ENCODE measurements around the gene SAV1.
"Not testable (repeated sequence)": the region's sequence is repeated elsewhere in the genome, so short reads cannot be mapped to it uniquely, and the experiment has no call there.

Gene SAV1

GRCh38 chr14:50665300-50665699, 2.8 kb downstream of the SAV1 start:
- DNase-seq (ENCODE audit: low read depth in 2 of 2), result not testable (repeated sequence)

DNA sequence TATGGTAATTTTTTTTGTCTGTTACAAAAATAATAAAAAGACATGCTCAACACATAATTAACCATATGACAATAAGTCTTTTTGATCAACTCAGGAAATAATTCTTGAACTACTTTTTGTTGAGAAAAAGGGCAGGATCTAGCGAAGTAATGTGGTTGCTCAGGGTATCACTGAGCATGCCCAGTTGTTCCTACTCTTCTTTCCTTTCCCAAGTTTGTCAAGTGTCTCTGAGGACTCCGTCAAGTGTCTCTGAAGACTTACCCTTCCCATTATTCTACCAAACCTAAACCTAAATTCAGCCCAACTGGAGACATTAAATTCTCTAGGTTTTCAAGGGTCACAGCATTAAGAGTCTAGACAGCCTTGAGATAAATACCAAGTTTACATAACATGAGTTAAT, 3.5 kb downstream of the SAV1 start:
- not testable (repeated sequence) for DNase-seq (ENCODE audit: low read depth in 2 of 2)

GRCh38 chr14:50659327-50659974, 8.7 kb downstream of the SAV1 start:
- no peak for DNase-seq (ENCODE audit: low read depth in 2 of 2)

GRCh38 chr14:50658203-50658602, 9.9 kb downstream of the SAV1 start:
- no peak for DNase-seq (ENCODE audit: low read depth in 2 of 2)

DNA sequence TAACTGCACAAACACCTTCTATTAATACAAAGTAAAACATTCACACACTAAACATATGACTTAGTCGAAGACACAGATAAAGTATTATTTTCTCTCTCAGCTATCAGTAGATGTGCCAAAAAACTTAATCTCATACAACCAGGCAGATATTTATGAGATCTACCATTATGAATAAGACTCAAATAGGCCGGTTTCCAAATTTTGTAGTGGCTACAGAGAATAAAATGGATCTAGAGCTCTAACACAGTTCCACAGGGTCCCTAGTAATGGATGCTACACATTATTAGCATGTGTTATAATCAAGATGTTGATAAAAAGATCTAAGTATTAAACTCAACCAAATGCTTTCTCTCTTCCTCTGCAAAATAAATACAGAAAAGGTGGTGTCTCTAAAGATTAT, 10.4 kb downstream of the SAV1 start:
- DNase-seq (ENCODE audit: low read depth in 2 of 2), result no peak

GRCh38 chr14:50656776-50657175, 11.3 kb downstream of the SAV1 start:
- DNase-seq (ENCODE audit: low read depth in 2 of 2), result no peak

DNA sequence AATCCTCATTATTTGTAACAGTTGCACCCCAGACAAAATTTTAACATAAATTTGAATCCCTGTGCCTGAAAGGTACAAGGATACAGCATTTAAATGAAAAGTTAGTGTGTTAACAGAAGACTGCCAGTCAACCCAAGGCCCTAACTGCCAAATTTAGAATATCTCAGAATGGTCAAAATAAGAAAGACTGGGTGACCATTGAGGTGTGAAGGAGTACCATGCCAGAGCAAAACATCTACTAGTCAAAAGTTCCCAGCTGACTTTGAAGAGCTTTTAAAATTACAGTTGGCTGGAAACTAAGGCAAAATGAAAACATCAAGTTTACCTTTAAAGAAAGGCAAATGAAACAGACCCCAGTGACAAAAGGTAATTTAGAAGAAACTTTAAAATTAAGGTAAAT, 18.4 kb downstream of the SAV1 start:
- no peak for DNase-seq (ENCODE audit: low read depth in 2 of 2)

GRCh38 chr14:50647753-50648152, 20.4 kb downstream of the SAV1 start:
- no peak for DNase-seq (ENCODE audit: low read depth in 2 of 2)

GRCh38 chr14:50647282-50647681, 20.8 kb downstream of the SAV1 start:
- no peak for DNase-seq (ENCODE audit: low read depth in 2 of 2)

DNA sequence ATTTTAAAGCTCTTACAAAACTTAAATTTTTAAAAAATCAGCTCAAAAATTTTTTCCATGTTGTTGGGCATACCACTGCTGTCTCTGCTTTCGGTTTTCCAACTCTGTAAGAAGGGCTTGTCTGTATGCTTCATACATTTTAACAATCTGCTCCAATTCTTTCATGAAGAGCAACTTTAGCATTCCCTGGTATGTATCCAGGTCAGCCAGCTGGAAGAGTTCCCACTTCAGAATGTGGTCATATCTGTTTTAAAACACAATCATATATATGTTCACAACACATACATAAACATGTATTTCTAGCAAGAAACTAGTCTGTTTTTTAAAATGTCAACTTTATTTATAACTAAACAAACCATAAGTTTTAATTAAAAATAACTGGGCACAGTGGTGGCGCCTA, 33.0 kb downstream of the SAV1 start:
- DNase-seq (ENCODE audit: low read depth in 2 of 2), result no peak

GRCh38 chr14:50633954-50634353, 34.2 kb downstream of the SAV1 start:
- DNase-seq (ENCODE audit: low read depth in 2 of 2), result no peak

DNA sequence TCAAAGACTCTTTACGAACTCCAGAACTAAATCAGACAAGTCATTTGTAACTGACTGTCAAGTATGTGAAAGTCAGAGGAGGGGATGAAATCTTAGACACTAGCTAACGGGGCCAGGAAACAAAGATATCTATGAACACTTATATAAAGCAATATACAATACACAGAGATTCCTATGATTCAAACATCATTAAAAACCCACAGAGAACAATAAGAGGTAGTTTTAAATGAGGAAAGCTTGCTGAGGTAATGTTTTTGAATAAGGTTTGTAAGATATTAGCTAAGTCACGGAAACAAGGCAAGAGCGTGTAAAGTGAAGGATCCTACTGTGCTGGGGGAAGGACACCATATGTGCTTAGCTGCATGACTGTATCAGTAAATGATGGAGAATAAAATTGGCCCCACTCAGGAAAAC, 36.7 kb downstream of the SAV1 start:
- DNase-seq (ENCODE audit: low read depth in 2 of 2), result no peak

DNA sequence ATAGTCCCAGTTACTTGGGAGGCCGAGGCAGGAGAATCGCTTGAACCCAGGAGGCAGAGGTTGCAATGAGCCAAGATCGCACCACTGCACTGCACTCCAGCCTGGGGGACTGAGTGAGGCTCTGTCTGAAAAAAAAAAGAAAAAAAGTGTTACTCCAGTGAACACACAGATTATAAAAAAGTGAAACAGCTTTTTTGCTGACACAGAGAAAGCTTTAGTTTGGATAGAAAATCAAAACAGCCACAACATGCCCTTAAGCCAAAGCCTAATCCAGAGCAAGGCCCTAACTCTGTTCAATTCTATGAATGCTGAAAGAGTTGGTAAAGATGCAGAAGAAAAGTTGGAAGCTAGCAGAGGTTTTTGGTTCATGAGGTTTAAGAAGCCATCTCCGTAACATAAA, 43.2 kb downstream of the SAV1 start:
- not testable (repeated sequence) for DNase-seq (ENCODE audit: low read depth in 2 of 2)

DNA sequence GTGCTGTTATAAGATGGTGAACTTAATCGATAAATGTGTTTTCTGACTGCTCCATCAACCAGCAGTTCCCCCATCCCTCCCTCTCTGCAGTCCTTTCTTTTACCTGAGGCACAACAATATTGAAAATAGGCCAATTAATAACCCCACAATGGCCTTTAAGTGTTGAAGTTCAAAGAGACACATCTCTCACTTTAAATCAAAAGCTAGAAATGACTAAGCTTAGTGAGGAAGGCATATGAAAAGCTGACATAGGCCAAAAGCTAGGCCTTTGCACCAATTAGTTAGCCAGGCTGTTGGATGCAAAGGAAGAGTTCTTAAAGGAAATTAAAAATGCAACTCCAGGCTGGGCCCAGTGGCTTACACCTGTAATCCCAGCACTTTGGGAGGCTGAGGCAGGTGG, 43.7 kb downstream of the SAV1 start:
- DNase-seq (ENCODE audit: low read depth in 2 of 2), result no peak

DNA sequence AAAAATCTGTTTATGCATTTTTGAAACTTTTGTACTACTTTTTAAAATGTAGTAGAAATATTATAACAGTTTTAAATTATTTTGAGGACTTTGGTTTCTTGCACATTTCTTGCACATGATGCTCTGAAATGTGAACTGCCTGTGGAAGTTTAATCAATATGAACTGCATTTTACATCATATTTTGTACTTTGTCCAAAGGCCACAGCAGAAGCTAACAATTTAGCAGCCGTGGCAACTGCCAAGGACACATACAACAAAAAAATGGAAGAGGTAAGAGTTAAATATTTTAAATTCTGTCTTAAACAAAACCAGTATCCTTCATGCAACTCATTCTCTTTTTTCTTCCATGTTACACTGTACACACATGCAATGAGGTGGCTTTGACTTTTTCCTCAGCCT, 45.1 kb downstream of the SAV1 start:
- DNase-seq (ENCODE audit: low read depth in 2 of 2), result no peak

DNA sequence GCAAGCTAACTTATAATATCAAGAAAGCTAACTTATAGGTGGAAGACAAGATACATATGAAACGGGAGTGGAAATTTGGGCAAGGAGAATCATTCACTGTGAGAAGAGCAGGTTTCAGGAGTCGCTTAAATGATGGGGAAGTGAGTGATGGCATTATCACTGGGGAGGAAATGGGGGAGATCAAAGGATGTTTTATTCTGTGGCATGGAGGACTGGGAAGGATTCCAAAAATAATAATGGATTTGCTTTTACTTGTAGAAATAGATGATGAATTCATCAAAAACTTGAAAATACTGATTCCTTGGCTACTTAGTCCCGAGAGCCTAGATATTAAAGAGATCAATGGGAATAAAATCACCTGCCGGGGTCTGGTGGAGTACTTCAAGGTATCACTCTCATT, 47.8 kb downstream of the SAV1 start:
- DNase-seq (ENCODE audit: low read depth in 2 of 2), result no peak

DNA sequence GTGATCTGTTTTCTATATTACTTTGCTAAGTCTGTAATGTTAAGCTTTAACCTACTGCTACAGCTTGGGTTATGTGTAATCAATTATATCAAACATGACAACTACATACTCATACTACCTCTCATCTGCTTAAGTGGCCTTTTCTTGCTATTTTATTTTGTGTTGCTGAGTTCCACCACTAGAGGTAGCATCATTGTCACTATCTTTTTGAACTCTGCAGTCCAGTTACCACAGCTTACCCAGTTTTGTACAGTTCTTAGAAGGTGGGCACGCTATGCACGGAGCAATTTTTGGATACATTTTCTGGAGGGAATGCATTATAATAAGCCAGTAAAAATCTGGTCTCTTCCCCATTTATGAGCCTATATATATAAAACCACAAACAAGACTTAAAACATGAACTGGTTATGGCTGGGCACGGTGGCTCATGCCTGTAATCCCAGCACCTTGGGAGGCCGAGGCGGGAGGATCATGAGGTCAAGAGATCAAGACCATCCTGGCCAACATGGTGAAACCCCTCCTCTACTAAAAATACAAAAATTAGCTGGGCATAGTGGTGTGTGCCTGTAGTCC, 48.5 kb downstream of the SAV1 start:
- no peak for DNase-seq (ENCODE audit: low read depth in 2 of 2)

DNA sequence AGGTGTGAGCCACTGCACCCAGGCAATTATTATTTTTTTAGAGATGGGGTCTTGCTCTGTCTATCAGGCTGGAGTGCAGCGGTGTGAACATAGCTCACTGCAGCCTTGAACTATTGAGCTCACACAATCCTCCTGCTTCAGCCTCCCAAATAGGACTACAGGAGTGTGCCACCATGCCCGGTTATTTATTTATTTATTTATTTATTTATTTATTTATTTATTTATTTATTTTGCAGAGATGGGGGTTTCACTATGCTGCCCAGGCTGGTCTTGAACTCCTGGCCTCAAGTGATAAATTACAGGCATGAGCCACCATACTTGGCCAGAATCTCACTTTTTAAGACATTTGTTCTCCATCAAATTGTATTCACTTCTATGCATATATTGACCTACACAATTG, 51.8 kb downstream of the SAV1 start:
- no peak for DNase-seq (ENCODE audit: low read depth in 2 of 2)

DNA sequence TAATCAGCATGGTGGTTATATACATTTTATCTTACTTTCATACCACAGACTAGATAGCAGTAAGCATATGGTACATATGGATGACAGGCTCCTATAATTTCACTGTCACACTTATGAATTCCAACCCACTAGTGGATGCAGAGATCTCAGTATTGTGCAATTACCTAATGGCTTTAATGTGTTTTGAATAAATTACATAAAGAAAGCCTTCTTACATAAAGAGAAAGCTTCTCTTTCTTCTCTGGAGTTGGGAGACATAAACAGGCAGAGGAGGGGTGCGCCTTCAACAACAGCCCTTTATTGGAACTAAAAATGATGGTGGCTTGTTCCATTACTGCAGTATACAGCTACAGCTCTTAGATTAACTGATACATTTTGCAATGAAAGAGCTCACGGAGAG, 52.6 kb downstream of the SAV1 start:
- no peak for DNase-seq (ENCODE audit: low read depth in 2 of 2)

DNA sequence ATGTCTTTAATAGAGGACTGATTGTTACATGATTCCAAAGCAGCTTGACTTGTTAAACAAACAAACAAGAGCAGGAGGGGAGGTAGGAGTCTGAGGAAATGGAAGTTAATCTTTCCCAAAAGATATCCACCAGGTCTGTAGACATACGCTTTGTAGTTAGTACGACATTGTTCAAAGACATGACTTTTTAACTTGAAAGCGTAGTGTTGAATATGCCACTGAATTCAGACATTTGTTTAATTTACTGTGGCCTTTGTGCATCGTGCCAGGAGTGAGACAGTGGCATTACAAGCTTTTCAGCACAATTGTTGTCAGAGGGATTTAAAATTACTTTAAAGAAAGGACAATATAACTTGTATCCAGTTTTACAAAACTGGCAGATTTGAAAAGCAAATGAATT, 53.0 kb downstream of the SAV1 start:
- no peak for DNase-seq (ENCODE audit: low read depth in 2 of 2)

- DNase-seq (ENCODE audit: low read depth in 2 of 2), result no peak
Measured at GRCh38 chr14:50612806-50613205, 55.3 kb downstream of the SAV1 start.

DNA sequence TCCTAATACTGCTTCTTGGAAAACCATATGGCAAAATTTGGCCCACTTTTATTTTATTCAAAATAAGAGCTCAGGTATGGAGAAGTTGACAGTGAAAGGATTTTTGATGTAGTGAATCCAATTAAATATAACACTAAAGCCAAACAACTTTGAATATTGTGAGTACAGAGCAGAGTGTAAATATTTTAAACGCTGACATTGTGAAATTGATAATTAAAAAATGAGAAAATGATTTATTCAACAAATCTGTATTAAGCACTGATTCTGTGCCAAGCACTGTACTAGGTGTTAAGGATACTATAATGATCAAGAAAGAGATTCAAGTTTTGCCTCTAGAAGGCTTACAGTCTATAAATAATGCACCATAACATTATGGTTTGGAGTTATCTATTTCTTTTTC, 57.6 kb downstream of the SAV1 start:
- DNase-seq (ENCODE audit: low read depth in 2 of 2), result no peak

GRCh38 chr14:50608302-50608851, 59.7 kb downstream of the SAV1 start:
- no peak for DNase-seq (ENCODE audit: low read depth in 2 of 2)

DNA sequence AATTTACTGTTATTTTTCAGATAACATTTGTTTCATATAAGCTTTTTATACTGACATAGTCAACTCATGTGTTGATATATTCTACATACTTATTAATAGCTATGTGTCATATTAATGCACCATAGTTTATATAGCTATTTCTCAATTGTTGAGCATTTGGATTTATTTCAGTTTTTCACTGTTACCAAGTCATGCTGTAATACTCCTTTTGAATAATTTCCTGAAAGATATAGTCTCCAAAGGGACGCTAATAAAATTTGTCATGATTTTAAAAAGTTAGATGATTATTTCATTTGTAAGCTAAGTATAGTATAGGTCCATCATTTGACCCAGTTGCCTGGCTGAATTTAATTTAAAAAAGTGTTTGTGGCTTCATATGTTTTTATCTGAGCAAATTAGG, 60.3 kb downstream of the SAV1 start:
- no peak for DNase-seq (ENCODE audit: low read depth in 2 of 2)

All from stimulated activated CD4-positive, alpha-beta T cell treated with anti-CD3 and anti-CD28 coated beads, Interleukin-12 subunit alpha, Interleukin-12 subunit beta, amount 100 ng/mL, for 24 hours (primary cell).